ENCODE results near the gene ZBTB9. TPM values are rescaled to one million over a fixed set of nuclear protein-coding genes. Genes with fewer than 3 reads are reported as not detected.

ZBTB9 gene
- total RNA-seq, 1 experiment from 2014 or later = 7.4 TPM

- no peak for DNase-seq (ENCODE audit: low read depth)
Observed at GRCh38 chr6:33433001-33433543, 21.3 kb upstream of the ZBTB9 start.

GRCh38 chr6:33433544-33434191 is 20.7 kb upstream of the ZBTB9 start:
- no peak for DNase-seq (ENCODE audit: low read depth)

GRCh38 chr6:33434961-33435360 is 19.4 kb upstream of the ZBTB9 start:
- DNase-seq (ENCODE audit: low read depth) = no peak

GRCh38 chr6:33437666-33438065 is 16.7 kb upstream of the ZBTB9 start:
- no peak for DNase-seq (ENCODE audit: low read depth)

GRCh38 chr6:33438978-33439594 is 15.3 kb upstream of the ZBTB9 start:
- DNase-seq (ENCODE audit: low read depth) = no peak

GRCh38 chr6:33439956-33440648 is 14.3 kb upstream of the ZBTB9 start:
- no peak for DNase-seq (ENCODE audit: low read depth)

GRCh38 chr6:33440649-33441309 is 13.6 kb upstream of the ZBTB9 start:
- no peak for DNase-seq (ENCODE audit: low read depth)

GRCh38 chr6:33441457-33441856 is 12.9 kb upstream of the ZBTB9 start:
- no peak for DNase-seq (ENCODE audit: low read depth)

- DNase-seq (ENCODE audit: low read depth) = no peak
Observed at GRCh38 chr6:33442283-33442682, 12.1 kb upstream of the ZBTB9 start.

GRCh38 chr6:33443025-33443424 is 11.4 kb upstream of the ZBTB9 start:
- no peak for DNase-seq (ENCODE audit: low read depth)

- no peak for DNase-seq (ENCODE audit: low read depth)
Observed at GRCh38 chr6:33443619-33444504, 10.5 kb upstream of the ZBTB9 start.

- DNase-seq (ENCODE audit: low read depth) = no peak
Observed at GRCh38 chr6:33445119-33445603, 9.2 kb upstream of the ZBTB9 start.

GRCh38 chr6:33446356-33446755 is 8.0 kb upstream of the ZBTB9 start:
- DNase-seq (ENCODE audit: low read depth) = no peak

GRCh38 chr6:33450434-33450833 is 3.9 kb upstream of the ZBTB9 start:
- no peak for DNase-seq (ENCODE audit: low read depth)

- no peak for DNase-seq (ENCODE audit: low read depth)
Observed at GRCh38 chr6:33451606-33452005, 2.8 kb upstream of the ZBTB9 start.

GRCh38 chr6:33452496-33452895 is 1.9 kb upstream of the ZBTB9 start:
- no peak for DNase-seq (ENCODE audit: low read depth)

- DNase-seq (ENCODE audit: low read depth) = no peak
Observed at GRCh38 chr6:33453393-33454008, 875 bp upstream of the ZBTB9 start.

GRCh38 chr6:33455051-33455450 is 675 bp downstream of the ZBTB9 start:
- DNase-seq (ENCODE audit: low read depth) = no peak

GRCh38 chr6:33456156-33456555 is 1.8 kb downstream of the ZBTB9 start:
- no peak for DNase-seq (ENCODE audit: low read depth)

- DNase-seq (ENCODE audit: low read depth) = no peak
Observed at GRCh38 chr6:33458676-33459075, 4.3 kb downstream of the ZBTB9 start.

GRCh38 chr6:33459226-33459625 is 4.8 kb downstream of the ZBTB9 start:
- no peak for DNase-seq (ENCODE audit: low read depth)
